Measurements from ENCODE around the gene PRPF18.

DNA sequence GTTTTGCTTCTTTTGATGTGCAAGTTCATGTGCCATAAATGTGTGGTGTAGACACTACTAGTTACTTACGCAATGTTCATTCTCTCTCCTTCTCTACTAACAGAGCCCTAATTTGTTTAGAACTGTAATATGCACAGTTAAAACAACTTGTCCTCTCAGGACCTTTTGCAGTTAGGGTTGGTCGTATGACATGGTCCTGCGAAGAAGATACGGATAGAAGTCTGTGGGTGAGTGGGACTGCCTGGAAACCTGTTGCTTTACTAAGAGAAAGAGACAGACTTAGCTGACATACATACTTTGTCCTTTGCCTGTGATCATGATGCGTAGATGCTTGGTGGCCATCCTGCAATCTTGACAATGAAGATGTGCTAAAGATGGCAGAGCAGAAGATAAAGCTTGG lies 51.1 kb downstream of the PRPF18 start:
- TF ChIP-seq, protein P1, sequence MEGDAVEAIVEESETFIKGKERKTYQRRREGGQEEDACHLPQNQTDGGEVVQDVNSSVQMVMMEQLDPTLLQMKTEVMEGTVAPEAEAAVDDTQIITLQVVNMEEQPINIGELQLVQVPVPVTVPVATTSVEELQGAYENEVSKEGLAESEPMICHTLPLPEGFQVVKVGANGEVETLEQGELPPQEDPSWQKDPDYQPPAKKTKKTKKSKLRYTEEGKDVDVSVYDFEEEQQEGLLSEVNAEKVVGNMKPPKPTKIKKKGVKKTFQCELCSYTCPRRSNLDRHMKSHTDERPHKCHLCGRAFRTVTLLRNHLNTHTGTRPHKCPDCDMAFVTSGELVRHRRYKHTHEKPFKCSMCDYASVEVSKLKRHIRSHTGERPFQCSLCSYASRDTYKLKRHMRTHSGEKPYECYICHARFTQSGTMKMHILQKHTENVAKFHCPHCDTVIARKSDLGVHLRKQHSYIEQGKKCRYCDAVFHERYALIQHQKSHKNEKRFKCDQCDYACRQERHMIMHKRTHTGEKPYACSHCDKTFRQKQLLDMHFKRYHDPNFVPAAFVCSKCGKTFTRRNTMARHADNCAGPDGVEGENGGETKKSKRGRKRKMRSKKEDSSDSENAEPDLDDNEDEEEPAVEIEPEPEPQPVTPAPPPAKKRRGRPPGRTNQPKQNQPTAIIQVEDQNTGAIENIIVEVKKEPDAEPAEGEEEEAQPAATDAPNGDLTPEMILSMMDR (IDR thresholded peaks at IDR 0.05): no peak
- TF ChIP-seq EZH2 (IDR thresholded peaks at IDR 0.05; ENCODE audit: borderline replicate concordance, insufficient read depth, low read depth, low read length, poor library complexity, severe bottlenecking): no peak
